Measurements from ENCODE around the gene ZSWIM8.

Gene ZSWIM8

DNA sequence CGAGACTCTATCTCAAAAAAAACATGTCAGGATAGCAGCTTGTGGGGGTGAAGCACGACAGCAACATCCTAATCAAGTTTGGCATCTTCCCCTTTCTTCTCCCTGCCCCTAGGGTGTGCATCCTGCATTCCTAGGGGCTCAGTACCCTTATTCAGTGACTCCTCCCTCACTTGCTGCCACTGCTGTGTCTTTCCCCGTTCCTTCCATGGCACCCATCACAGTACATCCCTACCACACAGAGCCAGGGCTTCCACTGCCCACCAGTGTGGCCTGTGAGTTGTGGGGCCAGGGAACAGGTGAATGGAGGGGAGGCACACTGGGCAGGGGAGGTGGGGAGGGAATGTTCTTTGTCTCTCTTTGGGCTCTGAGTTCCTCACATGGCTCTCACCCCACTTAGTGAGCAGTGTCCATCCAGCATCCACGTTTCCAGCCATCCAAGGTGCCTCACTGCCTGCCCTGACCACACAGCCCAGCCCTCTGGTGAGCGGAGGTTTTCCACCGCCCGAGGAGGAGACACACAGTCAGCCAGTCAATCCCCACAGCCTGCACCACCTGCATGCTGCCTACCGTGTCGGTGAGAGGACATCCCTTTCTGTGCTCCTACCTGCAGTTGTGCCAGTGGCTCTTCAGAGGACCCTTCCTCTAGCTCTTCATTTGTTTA, 14.6 kb downstream of the ZSWIM8 start:
- no peak for FAIRE-seq
- TF ChIP-seq TAF1 (IDR thresholded peaks at IDR 0.05; ENCODE audit: borderline replicate concordance, low read depth, low read length) (no peak), POLR2AphosphoS5 (IDR thresholded peaks at IDR 0.05; ENCODE audit: low read depth, low read length) (peak; percentile 62; the same call in 1 of the 2 replicates)

DNA sequence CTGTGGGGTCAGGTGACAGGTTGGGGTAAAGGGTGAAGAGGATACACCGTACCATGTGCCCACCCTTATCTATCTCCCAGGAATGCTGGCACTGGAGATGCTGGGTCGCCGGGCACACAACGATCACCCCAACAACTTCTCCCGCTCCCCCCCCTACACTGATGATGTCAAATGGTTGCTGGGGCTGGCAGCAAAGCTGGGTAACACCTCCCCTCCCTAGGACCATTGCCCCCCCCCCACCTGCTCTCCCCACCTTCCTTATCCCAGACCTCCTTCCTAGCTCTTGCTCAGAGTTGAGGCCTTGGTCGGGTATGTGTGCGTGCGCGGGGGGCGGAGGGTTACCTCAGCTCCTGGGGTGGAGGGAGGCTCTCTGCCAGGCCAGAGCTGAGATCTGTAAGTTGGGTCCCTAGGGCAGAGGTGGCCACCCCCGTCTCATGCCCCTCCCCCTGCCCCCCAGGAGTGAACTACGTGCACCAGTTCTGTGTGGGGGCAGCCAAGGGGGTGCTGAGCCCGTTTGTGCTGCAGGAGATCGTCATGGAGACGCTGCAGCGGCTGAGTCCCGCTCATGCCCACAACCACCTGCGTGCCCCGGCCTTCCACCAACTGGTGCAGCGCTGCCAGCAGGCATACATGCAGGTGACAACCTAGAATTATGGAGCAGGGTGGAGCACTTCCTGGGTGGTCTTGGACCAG, 15.3 kb downstream of the ZSWIM8 start:
- no peak for FAIRE-seq
- TF ChIP-seq POLR2AphosphoS5 (IDR thresholded peaks at IDR 0.05; ENCODE audit: low read depth, low read length), result peak; percentile 9; the same call in 1 of the 2 replicates
- no peak; the same call in 1 of the 2 replicates for TF ChIP-seq POLR2A (IDR thresholded peaks at IDR 0.05; ENCODE audit: low read depth, low read length)
- DNase-seq (ENCODE audit: insufficient read length), result no peak

More for the DNA sequence above, 14.6 kb downstream of the ZSWIM8 start:
- DNase-seq (ENCODE audit: insufficient read length), result no peak

DNA sequence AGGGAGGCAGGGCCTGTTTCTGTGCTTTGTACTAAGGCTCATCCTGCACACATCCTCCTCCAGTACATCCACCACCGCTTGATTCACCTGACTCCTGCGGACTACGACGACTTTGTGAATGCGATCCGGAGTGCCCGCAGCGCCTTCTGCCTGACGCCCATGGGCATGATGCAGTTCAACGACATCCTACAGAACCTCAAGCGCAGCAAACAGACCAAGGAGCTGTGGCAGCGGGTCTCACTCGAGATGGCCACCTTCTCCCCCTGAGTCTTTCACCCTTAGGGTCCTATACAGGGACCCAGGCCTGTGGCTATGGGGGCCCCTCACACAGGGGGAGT, 15.8 kb downstream of the ZSWIM8 start:
- FAIRE-seq (no peak), DNase-seq (ENCODE audit: insufficient read length) (no peak)
- TF ChIP-seq TAF1 (IDR thresholded peaks at IDR 0.05; ENCODE audit: borderline replicate concordance, low read depth, low read length), result no peak
- no peak; the same call in 1 of the 2 replicates for TF ChIP-seq POLR2AphosphoS5 (IDR thresholded peaks at IDR 0.05; ENCODE audit: low read depth, low read length)
- no peak for TF ChIP-seq POLR2A (IDR thresholded peaks at IDR 0.05; ENCODE audit: low read depth, low read length)

GRCh38 chr10:73802276-73802991, 17.0 kb downstream of the ZSWIM8 start:
- no peak for DNase-seq (ENCODE audit: insufficient read length)
- FAIRE-seq, result no peak
- TF ChIP-seq POLR2AphosphoS5 (IDR thresholded peaks at IDR 0.05; ENCODE audit: low read depth, low read length) (0 out of 2 replicates have a peak, but pooled peaks have one; percentile 11), TAF1 (IDR thresholded peaks at IDR 0.05; ENCODE audit: borderline replicate concordance, low read depth, low read length) (no peak), POLR2A (IDR thresholded peaks at IDR 0.05; ENCODE audit: low read depth, low read length) (0 out of 2 replicates have a peak, but pooled peaks have one; percentile 7)

DNA sequence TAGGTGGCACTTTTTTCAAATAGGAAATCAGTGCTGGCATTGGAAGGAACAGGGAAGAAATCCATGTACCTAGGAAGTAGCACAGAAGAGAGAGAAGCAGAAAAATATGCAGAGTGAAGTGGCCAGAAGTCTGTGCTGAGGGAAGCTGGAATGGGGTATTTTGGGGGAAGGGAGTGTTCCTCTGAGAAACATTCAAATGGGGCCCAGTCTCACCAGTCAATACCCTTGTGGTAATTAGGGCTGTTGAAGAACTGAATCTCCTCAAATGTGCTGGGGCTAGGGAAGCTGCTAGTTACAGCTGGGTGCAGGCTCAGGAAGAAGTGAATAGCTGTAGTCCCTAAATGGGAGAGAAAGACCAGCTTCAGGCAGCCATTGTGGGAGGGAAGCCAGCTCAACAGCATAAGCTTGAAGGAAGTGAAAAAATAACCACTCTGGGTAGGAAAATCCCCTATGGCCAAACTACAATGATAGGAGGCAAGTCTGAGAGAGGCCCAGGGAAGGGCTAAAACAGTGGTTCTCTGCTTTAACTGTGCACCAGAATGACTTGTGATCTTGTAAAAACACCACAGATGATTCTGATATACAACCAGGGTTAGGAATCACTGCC, 18.4 kb downstream of the ZSWIM8 start:
- peak; percentile 61 for DNase-seq (ENCODE audit: insufficient read length)
- TF ChIP-seq POLR2A (IDR thresholded peaks at IDR 0.05; ENCODE audit: low read depth, low read length) (peak; percentile 40; the same call in 1 of the 2 replicates), POLR2AphosphoS5 (IDR thresholded peaks at IDR 0.05; ENCODE audit: low read depth, low read length) (peak; percentile 42), TAF1 (IDR thresholded peaks at IDR 0.05; ENCODE audit: borderline replicate concordance, low read depth, low read length) (0 out of 2 replicates have a peak, but pooled peaks have one; percentile 39)
- FAIRE-seq, result peak; percentile 96

GRCh38 chr10:73806176-73806950, 21.0 kb downstream of the ZSWIM8 start:
- TF ChIP-seq TAF1 (IDR thresholded peaks at IDR 0.05; ENCODE audit: borderline replicate concordance, low read depth, low read length), result no peak
- no peak for TF ChIP-seq POLR2A (IDR thresholded peaks at IDR 0.05; ENCODE audit: low read depth, low read length)
- no peak for TF ChIP-seq POLR2AphosphoS5 (IDR thresholded peaks at IDR 0.05; ENCODE audit: low read depth, low read length)
- no peak for DNase-seq (ENCODE audit: insufficient read length)
- FAIRE-seq, result no peak

- no peak for TF ChIP-seq POLR2A (IDR thresholded peaks at IDR 0.05; ENCODE audit: low read depth, low read length)
- no peak for TF ChIP-seq POLR2AphosphoS5 (IDR thresholded peaks at IDR 0.05; ENCODE audit: low read depth, low read length)
- FAIRE-seq, result no peak
- DNase-seq (ENCODE audit: insufficient read length), result no peak
Observed at GRCh38 chr10:73807471-73807870, 22.1 kb downstream of the ZSWIM8 start.

DNA sequence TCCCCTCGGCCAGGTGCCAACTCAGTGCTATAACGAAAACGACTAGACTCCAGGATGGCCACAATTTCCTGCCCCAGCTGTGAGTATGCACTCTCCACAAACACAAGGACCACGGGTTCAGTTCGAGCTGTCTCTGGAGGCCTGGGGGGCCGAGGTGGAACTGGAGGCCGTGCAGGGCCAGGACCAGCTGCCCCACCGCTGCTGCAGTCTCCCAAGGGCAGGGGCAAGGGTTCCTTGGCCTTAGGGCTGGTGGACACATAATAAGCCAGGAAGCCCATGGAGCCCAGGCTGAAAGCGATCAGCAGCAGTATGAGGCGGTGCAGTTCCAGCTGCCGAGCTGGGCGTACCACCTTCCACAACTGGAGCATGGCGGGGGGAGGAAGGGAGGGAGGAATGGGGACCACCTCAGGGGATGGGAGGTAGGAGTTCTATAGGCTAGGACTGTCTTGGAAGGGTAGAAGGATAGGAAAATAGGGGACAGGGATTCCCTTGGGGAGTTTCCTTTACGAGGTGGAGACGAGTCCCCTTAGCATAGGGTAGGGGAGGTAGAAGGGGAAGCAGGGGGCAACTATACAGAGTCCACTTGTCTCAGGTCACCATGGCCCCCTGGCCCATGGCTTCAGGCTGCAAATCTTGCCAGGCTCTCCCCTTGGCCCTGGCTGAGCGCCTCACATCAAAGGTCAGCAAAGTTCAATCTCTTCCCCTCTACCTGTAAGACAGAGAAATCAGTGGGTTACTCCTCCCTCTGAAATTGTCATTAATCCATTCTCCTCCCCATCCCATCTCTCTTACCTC, 22.8 kb downstream of the ZSWIM8 start:
- no peak for FAIRE-seq
- DNase-seq (ENCODE audit: insufficient read length), result no peak
- TF ChIP-seq POLR2A (IDR thresholded peaks at IDR 0.05; ENCODE audit: low read depth, low read length) (no peak), POLR2AphosphoS5 (IDR thresholded peaks at IDR 0.05; ENCODE audit: low read depth, low read length) (no peak), TAF1 (IDR thresholded peaks at IDR 0.05; ENCODE audit: borderline replicate concordance, low read depth, low read length) (no peak)

- TF ChIP-seq POLR2AphosphoS5 (IDR thresholded peaks at IDR 0.05; ENCODE audit: low read depth, low read length), result no peak
- TF ChIP-seq POLR2A (IDR thresholded peaks at IDR 0.05; ENCODE audit: low read depth, low read length), result no peak
- TF ChIP-seq TAF1 (IDR thresholded peaks at IDR 0.05; ENCODE audit: borderline replicate concordance, low read depth, low read length), result no peak
- FAIRE-seq (no peak), DNase-seq (ENCODE audit: insufficient read length) (no peak)
Observed at GRCh38 chr10:73809061-73809818, 23.8 kb downstream of the ZSWIM8 start.

Measured in GM12892 (cell line).